HG02763 (cell line): ENCODE data around the gene ABI1.
"Not testable (repeated sequence)": the region's sequence is repeated elsewhere in the genome, so short reads cannot be mapped to it uniquely, and the experiment has no call there.

Source experiments
- ATAC-seq: cut with Tn5 transposase; IDR thresholded peaks from one replicate; pipeline ENCODE4 v1.9.1; 2021; ENCODE audit warnings: mild to moderate bottlenecking, moderate library complexity; ENCODE audit not compliant: unreplicated experiment

The ABI1 gene

GRCh38 chr10:26805567-26806245, 55.1 kb downstream of the ABI1 start:
- no peak for ATAC-seq

- ATAC-seq = no peak
Observed at GRCh38 chr10:26804418-26805393, 56.1 kb downstream of the ABI1 start.

GRCh38 chr10:26803849-26804248, 56.9 kb downstream of the ABI1 start:
- ATAC-seq = no peak

- ATAC-seq = no peak
Observed at GRCh38 chr10:26802527-26802926, 58.2 kb downstream of the ABI1 start.

- no peak for ATAC-seq
Observed at GRCh38 chr10:26801831-26802230, 58.9 kb downstream of the ABI1 start.

GRCh38 chr10:26801274-26801673, 59.5 kb downstream of the ABI1 start:
- ATAC-seq = no peak

- ATAC-seq = no peak
Observed at GRCh38 chr10:26800468-26800867, 60.3 kb downstream of the ABI1 start.

GRCh38 chr10:26799342-26799741, 61.4 kb downstream of the ABI1 start:
- peak; percentile 65 for ATAC-seq

- ATAC-seq = no peak
Observed at GRCh38 chr10:26798298-26798697, 62.5 kb downstream of the ABI1 start.

GRCh38 chr10:26797340-26797739, 63.4 kb downstream of the ABI1 start:
- no peak for ATAC-seq

GRCh38 chr10:26792758-26793495, 67.8 kb downstream of the ABI1 start:
- ATAC-seq = no peak

- no peak for ATAC-seq
Observed at GRCh38 chr10:26790221-26790995, 70.3 kb downstream of the ABI1 start.

- not testable (repeated sequence) for ATAC-seq
Observed at GRCh38 chr10:26789779-26790178, 71.0 kb downstream of the ABI1 start.

GRCh38 chr10:26787362-26787761, 73.4 kb downstream of the ABI1 start:
- no peak for ATAC-seq

GRCh38 chr10:26781797-26782196, 79.0 kb downstream of the ABI1 start:
- ATAC-seq = no peak

GRCh38 chr10:26780793-26781601, 79.8 kb downstream of the ABI1 start:
- ATAC-seq = no peak

- no peak for ATAC-seq
Observed at GRCh38 chr10:26780106-26780792, 80.5 kb downstream of the ABI1 start.

GRCh38 chr10:26779176-26779860, 81.4 kb downstream of the ABI1 start:
- no peak for ATAC-seq

GRCh38 chr10:26777686-26778085, 83.1 kb downstream of the ABI1 start:
- ATAC-seq = no peak
